ENCODE results near the gene MDK. TPM values are rescaled to one million over a fixed set of nuclear protein-coding genes. Genes with fewer than 3 reads are reported as not detected.

Gene MDK
- total RNA-seq, result 10 to 100 TPM; 11.0 to 15.2 TPM
- long read RNA-seq, result 0 reads

- peak; percentile 12 to 29 for ATAC-seq
- intact Hi-C loops (cut with DNase I), result loop anchor here in 1 of 2 donors (10.0 kb wide), 1 partner anchor 244 kb away; no protein-coding TSS in a partner anchor
- no peak for DNase-seq
These were observed at the start of gene MDK for GRCh38 chr11:46381048-46381818. TSS of gene MDK (plus strand) at chr11:46381669. CDS start at chr11:46382058, 389 bp downstream.

- intact Hi-C loops (cut with DNase I), result loop anchor here in 1 of 2 donors (10.0 kb wide), 1 partner anchor 217 kb away; no protein-coding TSS in a partner anchor
- no peak for ATAC-seq
- no peak for DNase-seq
These were observed 49.3 kb upstream of the MDK start for GRCh38 chr11:46332093-46332567.

- ATAC-seq (peak; percentile 52 to 71), DNase-seq (no peak)
- intact Hi-C loops (cut with DNase I), result loop anchor here in 1 of 2 donors (10.0 kb wide), 1 partner anchor 218 kb away; no protein-coding TSS in a partner anchor
These were observed 48.7 kb upstream of the MDK start for GRCh38 chr11:46332568-46333393.

GRCh38 chr11:46333394-46333947 is 48.0 kb upstream of the MDK start:
- ATAC-seq, result peak in 1 of 2 donors; percentile 11
- intact Hi-C loops (cut with DNase I), result loop anchor here in 1 of 2 donors (10.0 kb wide), 1 partner anchor 219 kb away; no protein-coding TSS in a partner anchor
- no peak for DNase-seq

- DNase-seq (no peak), ATAC-seq (no peak)
- intact Hi-C loops (cut with DNase I), result loop anchor here in 1 of 2 donors (10.0 kb wide), 1 partner anchor 219 kb away; no protein-coding TSS in a partner anchor
These were observed 47.3 kb upstream of the MDK start for GRCh38 chr11:46334211-46334610.

GRCh38 chr11:46335271-46335670 is 46.2 kb upstream of the MDK start:
- intact Hi-C loops (cut with DNase I), result loop anchor here in 1 of 2 donors (10.0 kb wide), 1 partner anchor 220 kb away; no protein-coding TSS in a partner anchor
- DNase-seq, result no peak
- no peak for ATAC-seq

- intact Hi-C loops (cut with DNase I), result loop anchor here in 1 of 2 donors (10.0 kb wide), 1 partner anchor 221 kb away; no protein-coding TSS in a partner anchor
- DNase-seq, result no peak
- ATAC-seq, result no peak
These were observed 45.4 kb upstream of the MDK start for GRCh38 chr11:46335890-46336562.

GRCh38 chr11:46336563-46337180 is 44.8 kb upstream of the MDK start:
- no peak for ATAC-seq
- intact Hi-C loops (cut with DNase I), result loop anchor here in 1 of 2 donors (10.0 kb wide), 1 partner anchor 222 kb away; no protein-coding TSS in a partner anchor
- DNase-seq, result no peak

GRCh38 chr11:46337626-46338345 is 43.7 kb upstream of the MDK start:
- no peak for DNase-seq
- intact Hi-C loops (cut with DNase I), result loop anchor here in 1 of 2 donors (10.0 kb wide), 1 partner anchor 223 kb away; no protein-coding TSS in a partner anchor
- no peak for ATAC-seq

- DNase-seq (no peak), ATAC-seq (peak in 1 of 2 donors; percentile 15)
- intact Hi-C loops (cut with DNase I), result loop anchor here in 1 of 2 donors (10.0 kb wide), 1 partner anchor 224 kb away; no protein-coding TSS in a partner anchor
These were observed 42.9 kb upstream of the MDK start for GRCh38 chr11:46338636-46338987.

GRCh38 chr11:46338988-46339666 is 42.3 kb upstream of the MDK start:
- ATAC-seq (peak; percentile 79 to 84), DNase-seq (peak; percentile 65)
- intact Hi-C loops (cut with DNase I), result loop anchor here in 1 of 2 donors (10.0 kb wide), 1 partner anchor 224 kb away; no protein-coding TSS in a partner anchor

GRCh38 chr11:46339816-46340215 is 41.7 kb upstream of the MDK start:
- ATAC-seq (peak; percentile 62 to 85), DNase-seq (no peak)
- intact Hi-C loops (cut with DNase I), result loop anchor here in 1 of 2 donors (10.0 kb wide), 1 partner anchor 225 kb away; no protein-coding TSS in a partner anchor

- ATAC-seq (no peak), DNase-seq (no peak)
- intact Hi-C loops (cut with DNase I), result no loop called here
These were observed 40.0 kb upstream of the MDK start for GRCh38 chr11:46341454-46341853.

GRCh38 chr11:46342239-46342638 is 39.2 kb upstream of the MDK start:
- ATAC-seq (no peak), DNase-seq (peak; percentile 60)
- intact Hi-C loops (cut with DNase I), result no loop called here

GRCh38 chr11:46343520-46343919 is 37.9 kb upstream of the MDK start:
- intact Hi-C loops (cut with DNase I), result no loop called here
- ATAC-seq (no peak), DNase-seq (no peak)

- ATAC-seq (peak; percentile 12 to 24), DNase-seq (peak; percentile 76)
- intact Hi-C loops (cut with DNase I), result no loop called here
These were observed 36.3 kb upstream of the MDK start for GRCh38 chr11:46345131-46345597.

Measured in left cardiac atrium (tissue), 4 donors.